SJCRH30 (cell line): ENCODE results near the gene DOK3. TPM values are rescaled to one million over a fixed set of nuclear protein-coding genes. Genes with fewer than 3 reads are reported as not detected.

Experiments used
- DNase-seq, 2 experiments: peaks; one replicate each; pipeline ENCODE4 v3.0.0-alpha.2; 2015 to 2020
- H3K27ac ChIP-seq: fragments of 250-450 bp; sonication (Bioruptor Pico); 2 replicates; pipeline ENCODE4 v1.5.1; 2020; ENCODE audit warnings: mild to moderate bottlenecking, moderate library complexity
- H3K27me3 ChIP-seq: fragments of 250-450 bp; sonication (Bioruptor Pico); 2 replicates; pipeline ENCODE4 v1.5.1; 2020; ENCODE audit warnings: mild to moderate bottlenecking, moderate library complexity
- H3K36me3 ChIP-seq: fragments of 250-450 bp; sonication (Bioruptor Pico); 2 replicates; pipeline ENCODE4 v1.5.1; 2020; ENCODE audit warnings: mild to moderate bottlenecking, moderate library complexity
- H3K4me1 ChIP-seq: fragments of 250-450 bp; sonication (Bioruptor Pico); 2 replicates; pipeline ENCODE4 v1.5.1; 2020; ENCODE audit warnings: mild to moderate bottlenecking, moderate library complexity
- H3K4me3 ChIP-seq: fragments of 250-450 bp; sonication (Bioruptor Pico); 2 replicates; pipeline ENCODE4 v1.5.1; 2020; ENCODE audit warnings: mild to moderate bottlenecking, moderate library complexity
- H3K9me3 ChIP-seq: fragments of 250-450 bp; sonication (Bioruptor Pico); replicated peaks from 2 replicates; pipeline ENCODE4 v1.5.1; 2020; ENCODE audit warnings: mild to moderate bottlenecking, moderate library complexity
- total RNA-seq: library from RNA; depleted of rRNA; stranded (reverse); fragments of >200 nt; shearing (Covaris generic); gene quantifications from 2 replicates; pipeline ENCODE4 v1.2.3, GENCODE V29; 2014

DOK3 gene
- total RNA-seq, 1 experiment from 2014 or later = 6.2 TPM

- H3K27ac ChIP-seq = no peak overlapping the region
- peaks cover 16% of the 10 kb centered on the region for H3K4me1 ChIP-seq
- no peak overlapping the region for H3K4me3 ChIP-seq
- no peaks in the 10 kb centered on the region for H3K9me3 ChIP-seq
- no peak for DNase-seq
- H3K36me3 ChIP-seq = peaks cover 34% of the 10 kb centered on the region
- no peaks in the 10 kb centered on the region for H3K27me3 ChIP-seq
Observed at GRCh38 chr5:177511796-177512675, 2.4 kb upstream of the DOK3 start.

GRCh38 chr5:177511181-177511580, 1.6 kb upstream of the DOK3 start:
- H3K4me3 ChIP-seq = no peak overlapping the region
- H3K36me3 ChIP-seq = peaks cover 34% of the 10 kb centered on the region
- H3K9me3 ChIP-seq = no peaks in the 10 kb centered on the region
- H3K4me1 ChIP-seq = peaks cover 16% of the 10 kb centered on the region
- H3K27me3 ChIP-seq = no peaks in the 10 kb centered on the region
- DNase-seq = no peak
- no peak overlapping the region for H3K27ac ChIP-seq

DNA sequence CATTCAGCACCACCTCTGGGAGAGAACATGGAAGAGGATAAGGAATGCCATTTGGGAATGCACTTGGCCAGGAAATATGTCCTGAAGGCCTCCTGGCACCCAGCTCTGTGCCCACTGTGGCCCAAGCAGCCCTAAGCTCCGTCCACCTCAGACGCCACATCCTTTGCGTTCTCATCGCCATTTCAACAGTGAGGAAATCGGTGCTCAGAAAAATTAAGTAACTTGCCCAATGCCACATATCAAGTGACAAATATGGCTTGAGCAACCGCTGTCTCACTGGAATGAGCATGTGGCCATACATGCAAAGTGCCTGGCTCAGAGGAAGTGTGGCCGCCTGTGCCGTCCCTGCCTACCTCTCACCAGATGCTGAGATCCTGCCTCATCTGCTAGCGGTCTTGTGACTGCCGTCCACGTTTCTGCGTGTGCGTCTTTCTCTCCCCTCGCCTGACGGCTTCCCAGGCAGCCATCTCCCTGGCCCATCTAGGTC, 984 bp upstream of the DOK3 start:
- H3K4me3 ChIP-seq = no peak overlapping the region
- DNase-seq = no peak
- H3K27me3 ChIP-seq = no peaks in the 10 kb centered on the region
- peaks cover 16% of the 10 kb centered on the region for H3K4me1 ChIP-seq
- no peak overlapping the region for H3K27ac ChIP-seq
- H3K36me3 ChIP-seq = peaks cover 32% of the 10 kb centered on the region
- H3K9me3 ChIP-seq = no peaks in the 10 kb centered on the region

DNA sequence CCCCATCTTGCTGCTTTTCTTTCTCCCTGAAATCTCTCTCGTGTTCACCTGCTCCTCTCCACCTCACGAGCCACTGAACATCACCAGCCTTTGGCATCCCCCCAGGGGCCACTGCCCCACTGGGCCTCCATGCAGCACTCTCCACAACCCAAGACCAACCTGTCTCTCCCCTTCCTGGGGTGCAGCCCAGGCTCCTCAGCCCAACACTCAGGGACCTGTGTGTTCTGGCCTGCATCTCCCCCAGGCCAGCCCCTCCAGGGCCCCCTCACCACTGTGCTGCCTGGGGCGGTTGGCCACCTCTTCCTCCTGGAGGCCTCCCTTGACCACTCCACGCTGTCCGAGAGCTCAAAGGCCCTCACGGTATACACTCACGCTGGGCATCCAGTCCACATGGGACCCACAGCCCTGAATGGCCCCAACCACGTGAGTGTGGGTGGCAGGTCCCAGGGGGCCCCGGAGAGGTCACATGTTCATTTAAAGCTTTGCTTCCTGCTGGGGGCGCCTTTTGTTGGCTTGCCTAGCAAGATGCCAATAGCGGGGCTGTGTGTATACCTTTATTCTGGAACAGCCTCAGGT, 453 bp upstream of the DOK3 start:
- H3K9me3 ChIP-seq = no peaks in the 10 kb centered on the region
- H3K27ac ChIP-seq = peak overlapping the region; percentile 72
- H3K27me3 ChIP-seq = no peaks in the 10 kb centered on the region
- H3K4me1 ChIP-seq = peaks cover 16% of the 10 kb centered on the region; the same call in 1 of the 2 replicates
- H3K36me3 ChIP-seq = peaks cover 27% of the 10 kb centered on the region
- no peak overlapping the region for H3K4me3 ChIP-seq
- no peak for DNase-seq

GRCh38 chr5:177508837-177509236, 789 bp downstream of the DOK3 start:
- no peak for DNase-seq
- peaks cover 16% of the 10 kb centered on the region for H3K36me3 ChIP-seq
- H3K4me1 ChIP-seq = peaks cover 16% of the 10 kb centered on the region; the same call in 1 of the 2 replicates
- H3K4me3 ChIP-seq = peak overlapping the region; percentile 50
- no peaks in the 10 kb centered on the region for H3K9me3 ChIP-seq
- H3K27ac ChIP-seq = peak overlapping the region; percentile 72
- no peaks in the 10 kb centered on the region for H3K27me3 ChIP-seq

DNA sequence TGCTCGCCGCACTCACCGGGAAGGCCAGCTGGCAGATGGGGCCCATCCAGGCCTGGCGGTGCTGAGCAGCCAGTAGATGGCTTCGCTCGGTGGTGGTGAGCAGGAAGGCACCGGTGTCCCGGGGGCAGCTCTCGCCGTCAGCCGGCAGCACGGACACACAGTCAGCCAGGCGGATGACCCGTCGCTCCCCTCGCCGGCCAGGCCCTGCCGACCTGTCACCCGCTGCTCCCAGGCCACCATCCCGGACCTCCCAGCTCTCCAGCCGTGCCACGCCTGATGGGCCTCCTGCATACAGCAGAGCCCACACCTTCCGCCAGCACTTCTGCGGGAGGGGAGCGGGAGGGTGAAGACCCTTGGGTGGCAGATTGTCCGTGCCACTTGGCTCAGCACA, 1.4 kb downstream of the DOK3 start:
- H3K4me1 ChIP-seq = peaks cover 16% of the 10 kb centered on the region; the same call in 1 of the 2 replicates
- H3K4me3 ChIP-seq = no peak overlapping the region
- no peak overlapping the region for H3K27ac ChIP-seq
- H3K9me3 ChIP-seq = no peaks in the 10 kb centered on the region
- DNase-seq = no peak
- H3K27me3 ChIP-seq = no peaks in the 10 kb centered on the region
- H3K36me3 ChIP-seq = peaks cover 12% of the 10 kb centered on the region

- Histone ChIP-seq H3K4me3 (no peak overlapping the region), H3K9me3 (no peaks in the 10 kb centered on the region), H3K27ac (no peak overlapping the region), H3K4me1 (peaks cover 16% of the 10 kb centered on the region; the same call in 1 of the 2 replicates), H3K27me3 (no peaks in the 10 kb centered on the region), H3K36me3 (peaks cover 10% of the 10 kb centered on the region)
- DNase-seq = no peak
Observed at GRCh38 chr5:177507596-177508220, 1.9 kb downstream of the DOK3 start.

DNA sequence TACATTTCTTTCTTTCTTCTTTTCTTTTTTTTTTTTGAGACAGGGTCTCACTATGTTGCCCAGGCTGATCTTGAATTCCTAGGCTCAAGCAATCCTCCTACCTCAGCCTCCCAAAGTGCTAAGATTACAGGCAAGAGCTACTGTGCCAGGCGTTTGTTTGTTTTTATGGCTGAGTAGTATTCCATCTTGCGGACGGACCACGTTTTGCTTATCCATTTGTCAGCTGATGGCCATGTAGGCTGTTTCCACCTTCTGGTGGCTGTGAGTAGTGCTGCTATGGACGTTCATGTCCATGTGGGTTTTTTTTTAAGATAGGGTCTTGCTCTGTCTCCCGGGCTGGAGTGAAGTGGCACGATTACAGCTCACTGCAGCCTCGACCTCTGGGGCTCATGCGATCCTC, 2.5 kb downstream of the DOK3 start:
- DNase-seq = peak in 1 of 2 experiments; percentile 36
- H3K27ac ChIP-seq = no peak overlapping the region
- no peak overlapping the region for H3K4me3 ChIP-seq
- peaks cover 16% of the 10 kb centered on the region; the same call in 1 of the 2 replicates for H3K4me1 ChIP-seq
- H3K36me3 ChIP-seq = peaks cover 10% of the 10 kb centered on the region; the same call in 1 of the 2 replicates
- H3K27me3 ChIP-seq = no peaks in the 10 kb centered on the region
- no peaks in the 10 kb centered on the region for H3K9me3 ChIP-seq

DNA sequence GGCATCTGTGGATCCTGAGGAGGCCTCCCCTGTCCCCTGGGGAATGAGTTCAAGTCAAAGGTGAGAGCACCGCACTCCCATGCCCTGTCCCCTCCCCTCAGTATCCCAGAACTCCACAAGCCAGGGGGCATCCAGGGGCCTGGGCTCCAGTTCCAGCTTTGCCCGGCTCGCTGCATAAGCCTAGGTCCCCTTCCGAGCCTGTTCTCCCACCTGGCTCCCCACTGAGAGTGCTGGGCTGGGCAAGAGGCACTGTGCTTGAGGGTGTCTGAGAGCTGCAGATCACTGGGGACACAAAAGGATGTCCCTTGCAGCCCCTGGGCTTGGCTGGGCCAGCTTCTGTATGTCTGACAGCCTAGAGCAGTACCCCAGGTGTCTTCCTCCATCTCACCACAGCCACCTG, 4.6 kb downstream of the DOK3 start:
- no peak overlapping the region for H3K27ac ChIP-seq
- no peak overlapping the region for H3K4me3 ChIP-seq
- H3K4me1 ChIP-seq = peaks cover 22% of the 10 kb centered on the region
- no peaks in the 10 kb centered on the region for H3K27me3 ChIP-seq
- no peaks in the 10 kb centered on the region for H3K36me3 ChIP-seq
- no peak for DNase-seq
- H3K9me3 ChIP-seq = no peaks in the 10 kb centered on the region

GRCh38 chr5:177504086-177505056, 5.3 kb downstream of the DOK3 start:
- Histone ChIP-seq H3K4me1 (peaks cover 17% of the 10 kb centered on the region), H3K36me3 (no peaks in the 10 kb centered on the region), H3K27ac (no peak overlapping the region), H3K27me3 (no peaks in the 10 kb centered on the region), H3K4me3 (no peak overlapping the region), H3K9me3 (no peaks in the 10 kb centered on the region)
- DNase-seq = no peak

- Histone ChIP-seq H3K36me3 (no peaks in the 10 kb centered on the region), H3K4me3 (no peak overlapping the region), H3K27ac (no peak overlapping the region), H3K27me3 (no peaks in the 10 kb centered on the region), H3K4me1 (peaks cover 9% of the 10 kb centered on the region), H3K9me3 (no peaks in the 10 kb centered on the region)
- no peak for DNase-seq
Observed at GRCh38 chr5:177503351-177504085, 6.1 kb downstream of the DOK3 start.

- Histone ChIP-seq H3K9me3 (no peaks in the 10 kb centered on the region), H3K4me1 (peaks cover 15% of the 10 kb centered on the region), H3K36me3 (no peaks in the 10 kb centered on the region), H3K27me3 (no peaks in the 10 kb centered on the region), H3K27ac (no peak overlapping the region), H3K4me3 (no peak overlapping the region)
- no peak for DNase-seq
Observed at GRCh38 chr5:177502886-177503285, 6.7 kb downstream of the DOK3 start.

- H3K4me1 ChIP-seq = peaks cover 15% of the 10 kb centered on the region
- no peaks in the 10 kb centered on the region for H3K36me3 ChIP-seq
- DNase-seq = no peak
- no peak overlapping the region for H3K4me3 ChIP-seq
- H3K9me3 ChIP-seq = no peaks in the 10 kb centered on the region
- no peak overlapping the region for H3K27ac ChIP-seq
- no peaks in the 10 kb centered on the region for H3K27me3 ChIP-seq
Observed at GRCh38 chr5:177501874-177502678, 7.5 kb downstream of the DOK3 start.
